Measurements from ENCODE around the gene ALDH1A2.

Gene ALDH1A2

DNA sequence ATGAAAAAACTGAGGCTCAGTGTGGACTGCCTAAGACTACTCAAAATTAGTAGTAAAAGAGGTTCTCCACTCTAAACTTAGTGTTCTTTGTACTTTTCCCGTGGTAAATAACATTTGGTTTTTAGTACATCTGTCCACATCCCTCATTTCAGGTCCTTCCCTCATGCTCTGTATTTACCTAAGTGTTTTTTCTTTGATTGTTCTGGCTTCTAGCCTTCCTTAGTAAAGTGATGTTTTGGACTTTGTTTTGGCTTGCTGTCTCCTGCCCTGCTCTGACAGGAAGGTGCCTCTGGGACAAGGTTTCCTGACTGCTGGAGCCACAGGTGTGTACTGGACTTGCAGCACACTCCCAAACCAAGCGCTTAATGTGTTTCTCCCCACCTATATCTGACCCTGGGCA is 29.9 kb upstream of the ALDH1A2 start:
- no peaks in the 10 kb centered on the region for H3K27me3 ChIP-seq (ENCODE audit: low read length)
- H3K4me2 ChIP-seq (ENCODE audit: low read depth, low read length, poor library complexity, severe bottlenecking): no peak overlapping the region
- H3K27ac ChIP-seq (ENCODE audit: low read depth, low read length): no peak overlapping the region
- H3K36me3 ChIP-seq (ENCODE audit: low read length): no peaks in the 10 kb centered on the region
- H3K9me2 ChIP-seq (replicated peaks; ENCODE audit: insufficient read depth, low read length): no peaks in the 10 kb centered on the region
- TF ChIP-seq EZH2phosphoT487 (conservative IDR thresholded peaks at IDR 0.05; ENCODE audit: low read length): no peak
- TF ChIP-seq, protein P1, sequence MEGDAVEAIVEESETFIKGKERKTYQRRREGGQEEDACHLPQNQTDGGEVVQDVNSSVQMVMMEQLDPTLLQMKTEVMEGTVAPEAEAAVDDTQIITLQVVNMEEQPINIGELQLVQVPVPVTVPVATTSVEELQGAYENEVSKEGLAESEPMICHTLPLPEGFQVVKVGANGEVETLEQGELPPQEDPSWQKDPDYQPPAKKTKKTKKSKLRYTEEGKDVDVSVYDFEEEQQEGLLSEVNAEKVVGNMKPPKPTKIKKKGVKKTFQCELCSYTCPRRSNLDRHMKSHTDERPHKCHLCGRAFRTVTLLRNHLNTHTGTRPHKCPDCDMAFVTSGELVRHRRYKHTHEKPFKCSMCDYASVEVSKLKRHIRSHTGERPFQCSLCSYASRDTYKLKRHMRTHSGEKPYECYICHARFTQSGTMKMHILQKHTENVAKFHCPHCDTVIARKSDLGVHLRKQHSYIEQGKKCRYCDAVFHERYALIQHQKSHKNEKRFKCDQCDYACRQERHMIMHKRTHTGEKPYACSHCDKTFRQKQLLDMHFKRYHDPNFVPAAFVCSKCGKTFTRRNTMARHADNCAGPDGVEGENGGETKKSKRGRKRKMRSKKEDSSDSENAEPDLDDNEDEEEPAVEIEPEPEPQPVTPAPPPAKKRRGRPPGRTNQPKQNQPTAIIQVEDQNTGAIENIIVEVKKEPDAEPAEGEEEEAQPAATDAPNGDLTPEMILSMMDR (IDR thresholded peaks at IDR 0.05; ENCODE audit: insufficient read depth, low read length, poor library complexity, severe bottlenecking): no peak
- no peaks in the 10 kb centered on the region for H3K9me3 ChIP-seq (ENCODE audit: insufficient read depth, low read length)
- H4K20me1 ChIP-seq (ENCODE audit: low read depth, low read length): no peaks in the 10 kb centered on the region; the same call in 1 of the 2 replicates
- no peak overlapping the region for H3K4me3 ChIP-seq (ENCODE audit: insufficient read depth, low read length, poor library complexity, severe bottlenecking)
- no peak overlapping the region for H3K9ac ChIP-seq (ENCODE audit: low read length)
- H2AFZ ChIP-seq (ENCODE audit: low read depth, low read length, severe bottlenecking): no peak overlapping the region
- H3K79me2 ChIP-seq (ENCODE audit: insufficient read depth, low read length): no peaks in the 10 kb centered on the region
- no peaks in the 10 kb centered on the region for H3F3A ChIP-seq (ENCODE audit: insufficient read depth)

- Histone ChIP-seq H3K9ac (ENCODE audit: low read length) (no peak overlapping the region), H3K9me2 (replicated peaks; ENCODE audit: insufficient read depth, low read length) (no peaks in the 10 kb centered on the region), H4K20me1 (ENCODE audit: low read depth, low read length) (no peaks in the 10 kb centered on the region; the same call in 1 of the 2 replicates), H3K4me2 (ENCODE audit: low read depth, low read length, poor library complexity, severe bottlenecking) (no peak overlapping the region), H3F3A (ENCODE audit: insufficient read depth) (no peaks in the 10 kb centered on the region), H3K9me3 (ENCODE audit: insufficient read depth, low read length) (no peaks in the 10 kb centered on the region), H3K4me3 (ENCODE audit: insufficient read depth, low read length, poor library complexity, severe bottlenecking) (no peak overlapping the region), H3K79me2 (ENCODE audit: insufficient read depth, low read length) (no peaks in the 10 kb centered on the region), H2AFZ (ENCODE audit: low read depth, low read length, severe bottlenecking) (no peak overlapping the region), H3K27me3 (ENCODE audit: low read length) (no peaks in the 10 kb centered on the region), H3K27ac (ENCODE audit: low read depth, low read length) (no peak overlapping the region), H3K36me3 (ENCODE audit: low read length) (no peaks in the 10 kb centered on the region)
- no peak for TF ChIP-seq EZH2phosphoT487 (conservative IDR thresholded peaks at IDR 0.05; ENCODE audit: low read length)
- TF ChIP-seq, protein P1 (IDR thresholded peaks at IDR 0.05; ENCODE audit: insufficient read depth, low read length, poor library complexity, severe bottlenecking): no peak
Observed at GRCh38 chr15:58087871-58088270, 22.4 kb upstream of the ALDH1A2 start.

DNA sequence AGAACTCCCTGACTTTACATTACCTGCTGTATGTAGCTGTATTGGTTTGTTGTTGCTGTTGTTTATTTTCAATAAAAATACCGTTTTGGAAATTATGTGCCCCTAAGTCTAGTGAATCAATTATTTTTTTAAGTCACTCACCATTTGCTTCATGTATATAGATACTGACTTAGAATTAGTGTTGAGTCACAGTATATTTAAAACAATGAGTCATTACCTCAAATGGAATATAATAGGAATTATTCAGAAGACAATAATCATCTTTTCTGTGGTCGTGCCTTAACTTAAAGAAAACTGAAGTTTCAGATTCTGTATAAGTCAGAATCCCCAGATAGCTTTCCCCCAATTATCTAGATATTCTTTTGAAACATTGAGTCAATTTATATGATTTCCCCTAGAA is 21.0 kb upstream of the ALDH1A2 start:
- no peak overlapping the region for H3K4me3 ChIP-seq (ENCODE audit: insufficient read depth, low read length, poor library complexity, severe bottlenecking)
- no peaks in the 10 kb centered on the region for H3K27me3 ChIP-seq (ENCODE audit: low read length)
- H3K9ac ChIP-seq (ENCODE audit: low read length): no peak overlapping the region
- no peaks in the 10 kb centered on the region for H3K36me3 ChIP-seq (ENCODE audit: low read length)
- H3K4me2 ChIP-seq (ENCODE audit: low read depth, low read length, poor library complexity, severe bottlenecking): no peak overlapping the region
- H3K27ac ChIP-seq (ENCODE audit: low read depth, low read length): no peak overlapping the region
- TF ChIP-seq, protein P1 (IDR thresholded peaks at IDR 0.05; ENCODE audit: insufficient read depth, low read length, poor library complexity, severe bottlenecking): no peak
- no peak for TF ChIP-seq EZH2phosphoT487 (conservative IDR thresholded peaks at IDR 0.05; ENCODE audit: low read length)
- no peaks in the 10 kb centered on the region for H3K79me2 ChIP-seq (ENCODE audit: insufficient read depth, low read length)
- no peaks in the 10 kb centered on the region for H3K9me3 ChIP-seq (ENCODE audit: insufficient read depth, low read length)
- H4K20me1 ChIP-seq (ENCODE audit: low read depth, low read length): no peaks in the 10 kb centered on the region
- no peaks in the 10 kb centered on the region for H3F3A ChIP-seq (ENCODE audit: insufficient read depth)
- no peak overlapping the region for H2AFZ ChIP-seq (ENCODE audit: low read depth, low read length, severe bottlenecking)
- H3K9me2 ChIP-seq (replicated peaks; ENCODE audit: insufficient read depth, low read length): no peaks in the 10 kb centered on the region

All from SU-DHL-6 (cell line).